KOPT-K1 (cell line): ENCODE results near the gene CYP27A1.

Experiments
- H3K27ac ChIP-seq: fragments of 200-600 bp; sonication (generic); 2 replicates; pipeline ENCODE4 v1.5.1; 2016; ENCODE audit warnings: antibody characterized with exemption, mild to moderate bottlenecking, low read depth, low read length; ENCODE audit not compliant: poor library complexity, severe bottlenecking
- H3K36me3 ChIP-seq: fragments of 200-600 bp; sonication (generic); 2 replicates; pipeline ENCODE4 v1.5.1; 2017; ENCODE audit warnings: antibody characterized with exemption, mild to moderate bottlenecking, low read length, moderate library complexity; ENCODE audit not compliant: insufficient read depth
- H3K9me3 ChIP-seq: fragments of 200-600 bp; sonication (generic); 2 replicates; pipeline ENCODE4 v1.5.1; 2017; ENCODE audit warnings: antibody characterized with exemption, low read length, mild to moderate bottlenecking; ENCODE audit not compliant: insufficient read depth, poor library complexity, severe bottlenecking

The CYP27A1 gene

DNA sequence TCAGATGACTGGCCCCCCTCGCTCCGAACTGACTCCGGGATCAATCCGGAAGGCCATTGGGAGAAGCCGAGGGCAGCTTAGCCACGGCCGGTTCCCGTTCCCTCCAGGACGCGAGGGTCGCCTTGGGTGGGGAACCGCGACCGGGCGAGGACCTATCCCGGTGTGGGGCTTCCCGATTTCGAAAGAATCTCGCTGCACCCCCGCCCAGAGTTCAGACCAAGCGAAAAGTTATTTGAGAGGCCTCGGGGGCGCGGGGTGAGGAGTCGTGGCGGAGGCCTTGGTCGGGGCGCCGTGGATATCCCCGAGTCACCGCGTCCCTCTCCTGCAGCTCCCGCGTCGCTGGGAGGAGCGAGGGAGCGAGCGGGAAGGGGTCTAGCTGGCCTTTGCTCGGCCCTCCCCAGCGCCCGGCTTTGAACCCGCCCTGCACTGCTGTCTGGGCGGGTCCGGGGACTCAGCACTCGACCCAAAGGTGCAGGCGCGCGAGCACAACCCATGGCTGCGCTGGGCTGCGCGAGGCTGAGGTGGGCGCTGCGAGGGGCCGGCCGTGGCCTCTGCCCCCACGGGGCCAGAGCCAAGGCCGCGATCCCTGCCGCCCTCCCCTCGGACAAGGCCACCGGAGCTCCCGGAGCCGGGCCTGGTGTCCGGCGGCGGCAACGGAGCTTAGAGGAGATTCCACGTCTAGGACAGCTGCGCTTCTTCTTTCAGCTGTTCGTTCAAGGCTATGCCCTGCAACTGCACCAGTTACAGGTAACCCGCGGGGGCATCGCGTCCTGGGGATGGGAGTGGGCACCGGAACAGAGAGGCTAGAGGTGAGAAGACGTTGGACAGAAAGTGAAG is at the start of gene CYP27A1:
Gene CYP27A1, plus strand, starts transcription at position 457 of the 837 bp plus-strand sequence. Its CDS starts 36 bp downstream, at position 493.
- Histone ChIP-seq H3K36me3 (no peaks in the 10 kb centered on the region), H3K27ac (no peak within 1 kb of the TSS), H3K9me3 (peaks cover 10% of the 10 kb centered on the region)

GRCh38 chr2:218732761-218733158 is 49.2 kb upstream of the CYP27A1 start:
- Histone ChIP-seq H3K36me3 (peaks cover 17% of the 10 kb centered on the region), H3K9me3 (peaks cover under 1% of the 10 kb centered on the region), H3K27ac (no peak overlapping the region)

DNA sequence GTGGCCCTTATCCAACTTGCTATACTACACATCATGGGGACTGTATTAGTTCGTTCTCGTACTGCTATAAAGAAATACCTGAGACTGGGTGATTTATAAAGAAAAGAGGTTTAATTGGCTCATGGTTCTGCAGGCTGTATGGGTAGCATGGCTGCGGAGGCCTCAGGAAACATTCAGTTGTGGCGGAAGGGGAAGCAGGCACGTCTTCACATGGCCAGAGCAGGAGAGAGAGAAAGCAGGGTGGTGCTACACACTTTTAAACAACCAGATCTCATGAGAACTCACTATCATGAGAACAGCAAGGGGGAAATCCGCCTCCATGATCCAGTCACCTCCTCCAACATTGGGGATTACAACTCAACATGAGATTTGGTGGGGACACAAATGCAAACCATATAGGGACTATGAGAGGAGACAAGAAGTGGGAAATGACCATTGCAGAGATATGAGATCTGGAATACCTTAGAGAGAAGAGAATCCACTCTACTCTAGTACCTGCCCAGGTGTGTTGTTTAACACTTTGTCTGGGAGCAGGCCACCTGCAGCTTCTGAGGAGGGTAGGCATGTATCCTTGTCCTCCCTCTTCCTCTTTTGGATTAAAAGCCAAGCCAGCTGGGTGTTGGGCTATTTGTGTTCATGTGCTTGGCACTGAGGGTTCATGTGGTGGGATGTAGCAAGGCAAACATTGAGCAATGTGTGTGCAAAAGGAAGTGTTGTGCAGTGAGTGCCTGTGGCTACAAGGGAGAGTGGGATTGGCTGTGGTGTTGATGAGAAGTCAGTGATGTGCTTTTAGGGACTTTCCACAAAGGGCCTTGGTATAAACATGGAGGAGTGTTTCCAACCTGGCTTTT is 48.6 kb upstream of the CYP27A1 start:
- Histone ChIP-seq H3K27ac (no peak overlapping the region), H3K9me3 (no peaks in the 10 kb centered on the region), H3K36me3 (peaks cover 22% of the 10 kb centered on the region)

GRCh38 chr2:218734190-218734975 is 47.6 kb upstream of the CYP27A1 start:
- peaks cover 32% of the 10 kb centered on the region for H3K36me3 ChIP-seq
- no peak overlapping the region for H3K27ac ChIP-seq
- H3K9me3 ChIP-seq: no peaks in the 10 kb centered on the region

DNA sequence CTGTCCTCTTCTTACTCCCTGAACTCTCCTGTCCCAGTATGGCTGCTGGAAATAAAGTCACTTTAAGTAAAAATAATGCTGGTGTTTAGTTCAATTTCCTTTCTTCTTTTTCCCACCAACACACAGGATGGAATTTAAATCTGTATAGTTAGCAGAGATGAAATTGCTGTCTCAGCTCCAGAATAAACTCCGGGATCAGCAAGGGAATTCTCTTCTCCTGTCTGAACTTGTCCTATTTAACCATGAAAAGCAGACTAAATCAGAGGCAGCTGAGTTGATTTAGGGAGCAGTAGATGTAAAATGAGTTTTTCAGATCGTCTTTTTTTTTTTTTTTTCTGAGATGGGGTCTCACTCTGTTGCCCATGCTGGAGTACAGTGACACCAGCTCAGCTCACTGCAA is 45.4 kb upstream of the CYP27A1 start:
- Histone ChIP-seq H3K27ac (no peak overlapping the region), H3K9me3 (no peaks in the 10 kb centered on the region), H3K36me3 (peaks cover 54% of the 10 kb centered on the region)

DNA sequence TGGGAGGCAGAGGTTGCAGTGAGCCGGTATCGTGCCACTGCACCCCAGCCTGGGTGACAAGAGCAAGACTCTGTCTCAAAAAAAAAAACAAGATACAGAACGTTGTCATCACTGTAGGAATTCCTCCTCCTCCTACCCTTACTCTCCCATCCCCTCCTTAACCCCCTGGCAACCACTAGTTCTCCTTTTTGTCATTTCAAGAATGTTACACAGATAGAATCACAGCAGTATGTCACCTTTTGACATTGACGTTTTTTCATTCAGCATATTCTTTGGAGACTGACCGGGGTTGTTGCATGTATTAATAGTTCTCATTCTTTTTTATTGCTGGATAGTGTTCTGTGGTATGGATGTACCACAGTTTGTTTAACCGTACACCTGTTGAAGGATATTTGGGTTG is 38.9 kb upstream of the CYP27A1 start:
- Histone ChIP-seq H3K36me3 (peaks cover 88% of the 10 kb centered on the region), H3K27ac (no peak overlapping the region), H3K9me3 (no peaks in the 10 kb centered on the region)

DNA sequence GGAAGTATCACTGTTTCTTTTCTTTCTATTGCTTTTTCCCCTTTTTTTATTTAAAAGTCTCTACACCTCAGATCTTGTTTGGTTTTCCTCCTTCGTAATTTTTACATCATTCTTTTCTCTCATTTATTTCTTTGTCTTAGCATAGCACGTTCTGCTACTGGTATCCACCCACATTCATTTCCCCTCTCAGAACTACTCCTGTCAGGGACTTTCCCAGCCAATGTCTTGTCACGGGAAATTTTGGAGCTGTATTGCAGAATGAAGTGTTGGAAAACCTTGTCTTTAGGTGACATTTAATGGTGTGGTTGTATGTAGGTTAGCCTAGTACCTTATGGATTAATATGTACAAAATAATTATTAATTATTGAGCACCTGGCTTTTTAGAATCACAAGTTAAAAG is 37.3 kb upstream of the CYP27A1 start:
- Histone ChIP-seq H3K9me3 (no peaks in the 10 kb centered on the region), H3K27ac (no peak overlapping the region), H3K36me3 (peaks cover 88% of the 10 kb centered on the region)

DNA sequence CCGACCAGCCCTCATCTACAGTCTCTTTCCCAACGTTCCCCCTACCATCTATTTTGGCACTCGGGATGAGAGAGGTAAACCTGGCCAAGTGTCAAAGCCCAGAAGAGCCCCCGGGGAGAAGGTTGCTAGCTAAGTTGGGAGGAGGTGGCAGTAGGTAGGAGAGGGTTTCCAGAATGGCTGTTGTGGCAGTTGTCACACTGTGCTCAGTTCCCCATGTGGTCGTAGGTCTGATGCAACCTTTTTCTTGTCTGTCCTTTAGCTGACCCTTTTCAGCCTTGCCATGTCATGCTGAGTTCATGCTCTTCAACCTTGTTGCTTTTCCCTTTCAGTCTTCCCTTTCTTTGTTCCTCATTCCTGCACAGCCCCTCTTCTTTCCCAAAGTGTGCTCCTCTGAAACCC is 36.8 kb upstream of the CYP27A1 start:
- Histone ChIP-seq H3K27ac (no peak overlapping the region), H3K9me3 (no peaks in the 10 kb centered on the region), H3K36me3 (peaks cover 88% of the 10 kb centered on the region)

DNA sequence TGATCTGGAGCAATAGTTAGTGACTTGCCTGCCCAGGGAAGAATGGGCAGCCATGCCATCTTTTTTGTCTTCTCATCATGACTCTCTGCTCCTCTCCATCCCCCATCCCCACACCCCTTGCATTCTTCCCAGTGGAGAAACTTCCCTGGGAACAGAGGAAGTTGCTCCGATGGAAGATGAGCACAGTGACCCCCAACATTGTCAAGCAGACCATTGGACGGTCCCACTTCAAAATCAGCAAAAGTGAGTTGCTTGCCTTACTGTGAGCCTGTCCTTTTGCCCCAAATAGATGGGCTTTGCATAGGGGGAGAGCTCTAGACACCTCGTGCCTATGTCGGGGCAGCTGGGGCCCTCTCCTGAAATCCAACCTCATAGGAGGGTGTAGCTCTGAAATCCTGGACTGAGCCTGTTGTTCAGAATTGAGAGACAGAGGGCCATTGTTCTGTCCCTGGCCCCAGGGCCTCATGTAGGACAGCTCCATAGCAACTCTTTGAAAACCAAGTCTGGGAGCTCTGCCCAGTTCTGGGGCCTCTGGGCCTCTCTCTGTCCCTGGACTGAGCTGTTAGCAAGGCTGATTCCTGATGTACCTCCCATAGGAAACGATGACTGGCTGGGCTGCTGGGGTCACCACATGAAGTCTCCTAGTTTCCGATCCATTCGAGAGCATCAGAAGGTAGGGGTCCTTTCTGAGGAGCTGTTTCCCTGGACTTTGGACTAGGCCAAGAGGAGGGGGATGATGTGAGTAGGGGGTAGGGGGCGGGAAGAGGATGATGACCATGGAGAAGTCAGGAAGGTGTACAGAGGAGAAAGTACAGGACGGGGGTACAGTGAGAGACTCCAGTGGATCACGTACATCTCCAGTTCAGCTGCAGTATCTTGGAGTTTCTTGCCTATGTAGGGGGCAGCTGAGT is 36.1 kb upstream of the CYP27A1 start:
- H3K27ac ChIP-seq: no peak overlapping the region

GRCh38 chr2:218746470-218746795 is 35.5 kb upstream of the CYP27A1 start:
- Histone ChIP-seq H3K9me3 (no peaks in the 10 kb centered on the region), H3K27ac (no peak overlapping the region), H3K36me3 (peaks cover 88% of the 10 kb centered on the region)

More for the DNA sequence above, 36.1 kb upstream of the CYP27A1 start:
- H3K36me3 ChIP-seq: peaks cover 88% of the 10 kb centered on the region
- no peaks in the 10 kb centered on the region for H3K9me3 ChIP-seq

DNA sequence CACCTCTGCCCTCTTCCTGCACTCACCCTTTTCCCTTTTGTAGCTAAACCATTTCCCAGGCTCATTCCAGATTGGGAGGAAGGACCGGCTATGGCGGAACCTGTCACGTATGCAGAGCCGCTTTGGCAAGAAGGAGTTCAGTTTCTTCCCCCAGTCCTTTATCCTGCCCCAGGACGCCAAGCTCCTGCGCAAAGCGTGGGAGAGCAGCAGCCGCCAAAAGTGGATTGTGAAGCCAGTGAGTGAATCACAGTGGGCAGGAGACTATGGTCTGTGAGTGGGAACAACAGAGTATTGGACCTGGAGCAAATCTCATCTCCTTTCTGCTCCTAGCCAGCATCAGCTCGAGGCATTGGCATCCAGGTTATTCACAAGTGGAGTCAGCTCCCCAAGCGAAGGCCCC is 35.0 kb upstream of the CYP27A1 start:
- no peak overlapping the region for H3K27ac ChIP-seq
- H3K9me3 ChIP-seq: no peaks in the 10 kb centered on the region
- H3K36me3 ChIP-seq: peaks cover 89% of the 10 kb centered on the region

- Histone ChIP-seq H3K36me3 (peaks cover 98% of the 10 kb centered on the region), H3K27ac (no peak overlapping the region), H3K9me3 (no peaks in the 10 kb centered on the region)
These were observed 33.1 kb upstream of the CYP27A1 start for GRCh38 chr2:218748741-218749441.

DNA sequence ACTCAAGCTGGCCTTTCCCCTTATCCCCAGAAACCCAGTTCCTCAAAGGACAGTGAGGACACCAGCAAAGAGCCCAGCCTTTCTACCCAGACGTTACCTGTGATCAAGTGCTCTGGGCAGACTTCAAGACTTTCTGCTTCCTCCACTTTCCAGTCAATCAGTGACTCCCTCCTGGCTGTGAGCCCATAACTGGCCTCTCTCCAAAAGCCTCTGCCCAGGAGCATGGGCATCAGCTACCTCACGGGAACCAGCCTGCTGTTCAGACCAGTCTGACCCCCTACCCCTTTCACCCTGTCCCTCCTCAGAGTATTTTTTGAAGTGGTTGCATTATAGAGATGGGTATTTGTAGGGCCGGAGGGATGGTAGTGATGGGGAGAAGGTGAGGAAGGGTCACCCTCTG is 27.7 kb upstream of the CYP27A1 start:
- H3K36me3 ChIP-seq: peaks cover 83% of the 10 kb centered on the region
- H3K27ac ChIP-seq: no peak overlapping the region
- no peaks in the 10 kb centered on the region for H3K9me3 ChIP-seq

DNA sequence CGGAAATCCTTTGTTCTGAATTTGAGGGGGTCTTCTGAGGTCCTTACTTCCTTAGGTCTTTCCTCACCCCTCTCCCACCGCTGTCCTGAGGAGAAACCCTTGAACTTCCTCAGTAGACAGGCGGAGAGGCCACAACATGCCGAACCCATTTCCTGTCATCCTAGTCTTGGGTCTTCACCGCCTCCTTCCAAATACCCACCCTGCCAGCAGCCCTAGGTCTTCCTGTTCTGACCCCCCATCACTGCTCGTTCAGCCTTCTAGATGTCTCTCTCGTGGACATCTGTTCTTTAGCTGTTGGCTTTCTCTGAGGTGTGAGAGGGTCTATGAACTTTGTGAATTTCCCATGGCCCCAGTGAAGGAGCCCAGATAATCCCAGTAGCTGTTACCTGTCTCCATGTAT is 27.2 kb upstream of the CYP27A1 start:
- Histone ChIP-seq H3K36me3 (peaks cover 77% of the 10 kb centered on the region), H3K9me3 (no peaks in the 10 kb centered on the region), H3K27ac (no peak overlapping the region)
